ENCODE data around the gene FBXO22.
"Not testable (repeated sequence)": the region's sequence is repeated elsewhere in the genome, so short reads cannot be mapped to it uniquely, and the experiment has no call there.

DNA sequence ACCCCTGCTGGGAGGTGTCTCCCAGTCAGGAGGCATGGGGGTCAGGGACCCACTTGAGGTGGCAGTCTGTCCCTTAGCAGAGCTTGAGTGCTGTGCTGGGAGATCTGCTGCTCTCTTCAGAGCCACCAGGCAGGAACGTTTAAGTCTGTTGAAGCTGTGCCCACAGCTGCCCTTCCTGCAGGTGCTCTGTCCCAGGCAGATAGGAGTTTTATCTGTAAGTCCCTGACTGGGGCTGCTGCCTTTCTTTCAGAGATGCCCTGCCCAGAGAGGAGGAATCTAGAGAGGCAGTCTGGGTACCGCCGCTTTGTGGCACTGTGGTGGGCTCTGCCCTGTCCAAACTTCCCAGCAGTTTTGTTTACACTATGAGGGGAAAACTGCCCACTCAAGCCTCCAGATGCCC, 73.1 kb downstream of the FBXO22 start:
- not testable (repeated sequence) for TF ChIP-seq EZH2 (IDR thresholded peaks at IDR 0.05; ENCODE audit: borderline replicate concordance, low read length)
- TF ChIP-seq, protein P1, sequence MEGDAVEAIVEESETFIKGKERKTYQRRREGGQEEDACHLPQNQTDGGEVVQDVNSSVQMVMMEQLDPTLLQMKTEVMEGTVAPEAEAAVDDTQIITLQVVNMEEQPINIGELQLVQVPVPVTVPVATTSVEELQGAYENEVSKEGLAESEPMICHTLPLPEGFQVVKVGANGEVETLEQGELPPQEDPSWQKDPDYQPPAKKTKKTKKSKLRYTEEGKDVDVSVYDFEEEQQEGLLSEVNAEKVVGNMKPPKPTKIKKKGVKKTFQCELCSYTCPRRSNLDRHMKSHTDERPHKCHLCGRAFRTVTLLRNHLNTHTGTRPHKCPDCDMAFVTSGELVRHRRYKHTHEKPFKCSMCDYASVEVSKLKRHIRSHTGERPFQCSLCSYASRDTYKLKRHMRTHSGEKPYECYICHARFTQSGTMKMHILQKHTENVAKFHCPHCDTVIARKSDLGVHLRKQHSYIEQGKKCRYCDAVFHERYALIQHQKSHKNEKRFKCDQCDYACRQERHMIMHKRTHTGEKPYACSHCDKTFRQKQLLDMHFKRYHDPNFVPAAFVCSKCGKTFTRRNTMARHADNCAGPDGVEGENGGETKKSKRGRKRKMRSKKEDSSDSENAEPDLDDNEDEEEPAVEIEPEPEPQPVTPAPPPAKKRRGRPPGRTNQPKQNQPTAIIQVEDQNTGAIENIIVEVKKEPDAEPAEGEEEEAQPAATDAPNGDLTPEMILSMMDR (conservative IDR thresholded peaks at IDR 0.05 in 1 of 2, IDR thresholded peaks at IDR 0.05 in 1 of 2; ENCODE audit: extremely low read depth in 1 of 2, insufficient read depth in 1 of 2, low read depth in 1 of 2, low read length in 2 of 2): not testable (repeated sequence)
